Thymus (tissue), 11 donors: ENCODE measurements around the gene HIC2. TPM values are rescaled to one million over a fixed set of nuclear protein-coding genes. Genes with fewer than 3 reads are reported as not detected.
A peak's percentile ranks its signal among the peaks of the same experiment; 100 is the strongest.
"Not testable (repeated sequence)": the region's sequence is repeated elsewhere in the genome, so short reads cannot be mapped to it uniquely, and the experiment has no call there.

Source experiments
- DNase-seq, 9 donors: peaks; one replicate each; pipeline ENCODE4 v3.0.0-alpha.2; 2013; ENCODE audit warnings: low spot score in 9 of 9, low read depth in 6 of 9, missing footprints in 1 of 9
- H3K27ac ChIP-seq, 2 donors: one replicate each; pipeline ENCODE4 v1.5.1; 2013; ENCODE audit warnings: control low read depth in 1 of 2, low read depth in 1 of 2, low read length in 1 of 2, mild to moderate bottlenecking in 1 of 2, moderate library complexity in 1 of 2
- H3K27me3 ChIP-seq, 2 donors: one replicate each; pipeline ENCODE4 v1.5.1; 2013; ENCODE audit warnings: low read length in 1 of 2; ENCODE audit not compliant: control insufficient read depth in 2 of 2, insufficient read depth in 1 of 2
- H3K36me3 ChIP-seq, 2 donors: one replicate each; pipeline ENCODE4 v1.5.1; 2013; ENCODE audit warnings: low read length in 1 of 2, mild to moderate bottlenecking in 1 of 2, moderate library complexity in 1 of 2; ENCODE audit not compliant: control insufficient read depth in 2 of 2, insufficient read depth in 2 of 2
- H3K4me1 ChIP-seq, 2 donors: one replicate each; pipeline ENCODE4 v1.5.1; 2013; ENCODE audit warnings: low read length in 2 of 2; ENCODE audit not compliant: control insufficient read depth in 2 of 2, insufficient read depth in 2 of 2
- H3K4me3 ChIP-seq, 2 donors: one replicate each; pipeline ENCODE4 v1.5.1; 2013; ENCODE audit warnings: low read length in 2 of 2, control low read depth in 1 of 2, mild to moderate bottlenecking in 1 of 2
- H3K9me3 ChIP-seq, 2 donors: one replicate each; pipeline ENCODE4 v1.5.1; 2013; ENCODE audit warnings: low read length in 1 of 2, mild to moderate bottlenecking in 1 of 2; ENCODE audit not compliant: control insufficient read depth in 2 of 2, insufficient read depth in 1 of 2
- WGBS: extraction: QIAGEN DNeasy Blood & Tissue Kit; methylation state at CpG from one replicate; pipeline ENCODE4 v1.1.7; 2013; 5-methylcytosine and 5-hydroxymethylcytosine counted together
- polyA plus RNA-seq: library from polyadenylated mRNA; stranded (reverse); fragments of 200-250 nt; gene quantifications from one replicate; pipeline ENCODE4 v1.2.3, GENCODE V29; 2013
- total RNA-seq: library from RNA; stranded (reverse); fragments of 120-200 nt; gene quantifications from one replicate; pipeline ENCODE4 v1.2.4, GENCODE V29; 2013
- donor health status: healthy.

Gene HIC2
- total and polyA plus RNA-seq, 2 donors: 2.8 to 3.2 TPM

DNA sequence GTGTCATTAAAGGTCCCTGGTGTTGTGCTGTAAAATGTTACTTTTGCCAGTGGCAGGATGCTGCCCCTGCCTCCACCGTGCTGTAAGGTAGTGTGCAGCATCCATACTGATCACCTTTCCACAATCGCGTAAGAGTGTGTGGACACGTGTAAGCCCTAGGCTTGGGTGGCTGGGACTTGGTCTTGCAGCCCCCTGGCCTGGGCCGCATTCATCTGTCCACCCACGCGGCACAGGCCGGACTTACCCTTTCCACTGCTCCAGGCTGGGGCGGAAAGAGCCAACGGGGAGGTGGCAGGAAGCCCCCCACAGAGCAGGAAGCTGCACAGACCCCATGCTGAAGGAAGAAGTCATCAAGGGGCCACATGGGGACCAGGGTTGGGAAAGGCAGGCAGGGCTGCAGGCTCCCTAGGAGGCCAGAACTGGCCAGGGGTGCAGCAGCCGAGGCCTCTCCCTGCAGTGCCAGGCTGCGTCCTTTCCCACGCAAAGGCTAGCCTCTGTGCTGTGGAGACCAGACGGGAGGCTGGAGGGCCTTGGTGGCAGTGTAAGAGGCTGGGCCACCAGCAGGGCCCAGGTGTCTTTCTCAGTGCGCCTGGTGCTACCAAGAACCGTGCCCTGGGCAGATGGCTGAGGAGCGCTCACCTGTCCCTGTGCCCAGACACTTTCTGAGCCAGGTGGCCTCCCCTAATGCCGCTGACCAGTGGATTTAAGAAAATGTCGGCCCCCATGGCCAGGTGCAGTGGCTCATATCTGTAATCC, 38.3 kb downstream of the HIC2 start:
- Histone ChIP-seq H3K4me1 (no peaks in the 10 kb centered on the region), H3K27ac (no peak overlapping the region), H3K27me3 (no peaks in the 10 kb centered on the region), H3K4me3 (no peak overlapping the region), H3K9me3 (no peaks in the 10 kb centered on the region), H3K36me3 (no peaks in the 10 kb centered on the region)
- WGBS: 96% methylated on average over 19 of the region's 19 CpGs
- DNase-seq: no peak

DNA sequence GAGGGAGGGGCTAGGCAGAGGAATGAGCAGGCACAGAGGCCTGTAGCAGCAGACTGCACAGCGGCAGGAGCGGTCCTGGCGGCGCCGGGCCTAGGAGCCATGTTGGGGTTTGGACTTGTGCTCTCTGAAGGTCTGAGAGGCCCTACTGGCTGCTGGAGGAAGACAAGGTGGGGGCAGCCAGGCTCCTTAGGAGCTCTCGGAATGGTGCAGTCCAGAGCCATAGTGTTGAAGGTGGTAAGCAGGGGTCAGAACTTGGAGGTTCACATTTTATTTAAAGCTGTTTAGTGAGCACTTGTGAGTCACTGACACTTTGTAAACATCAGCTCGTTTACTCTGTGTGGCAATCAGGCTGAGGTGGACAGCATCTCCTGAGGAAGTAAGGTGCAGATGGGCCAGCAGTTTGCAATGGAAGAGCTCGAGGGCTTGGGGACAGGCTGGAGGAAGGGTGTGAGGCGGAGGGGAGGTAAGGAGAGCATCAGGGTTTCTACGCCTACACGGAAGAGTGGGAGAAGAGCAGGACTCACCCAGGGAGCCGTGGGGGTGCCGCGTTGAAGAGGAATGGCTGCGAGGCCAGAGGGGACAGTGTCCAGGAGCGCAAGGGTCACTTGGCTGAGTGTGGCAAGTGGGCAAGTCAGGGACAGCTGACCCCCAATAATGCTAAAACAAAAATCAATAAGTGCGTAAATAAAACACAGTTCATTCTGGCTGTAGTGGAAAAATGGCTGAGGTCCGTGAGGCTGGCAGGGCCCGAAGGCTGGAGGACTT, 40.0 kb downstream of the HIC2 start:
- Histone ChIP-seq H3K36me3 (no peaks in the 10 kb centered on the region), H3K4me3 (no peak overlapping the region), H3K9me3 (no peaks in the 10 kb centered on the region), H3K4me1 (no peaks in the 10 kb centered on the region), H3K27me3 (no peaks in the 10 kb centered on the region), H3K27ac (no peak overlapping the region)
- WGBS: 94% methylated on average over 19 of the region's 19 CpGs
- DNase-seq: no peak

DNA sequence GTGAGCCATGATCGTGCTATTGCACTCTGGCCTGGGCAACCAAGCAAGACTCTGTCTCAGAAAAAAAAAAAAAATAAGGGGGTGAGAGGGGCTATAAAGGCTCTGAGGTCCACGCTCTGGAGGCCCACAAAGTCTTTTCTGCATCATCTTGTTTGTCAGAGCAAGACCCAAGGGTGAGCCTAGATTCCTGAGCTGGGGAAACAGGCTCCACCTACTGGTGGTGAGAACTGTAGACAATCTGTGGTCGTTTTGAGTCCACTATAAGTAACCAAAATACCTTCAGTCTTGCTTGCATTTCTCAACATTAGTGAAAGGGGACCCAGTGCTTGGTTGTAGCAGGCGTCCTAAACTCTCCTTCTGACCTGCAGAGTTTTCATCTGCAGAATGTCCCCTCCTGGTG, 45.5 kb downstream of the HIC2 start:
- not testable (repeated sequence) for H3K9me3 ChIP-seq, H3K4me3 ChIP-seq, DNase-seq, H3K27ac ChIP-seq, H3K36me3 ChIP-seq, H3K27me3 ChIP-seq, H3K4me1 ChIP-seq
- 100% methylated on average over 1 of the region's 4 CpGs for WGBS

DNA sequence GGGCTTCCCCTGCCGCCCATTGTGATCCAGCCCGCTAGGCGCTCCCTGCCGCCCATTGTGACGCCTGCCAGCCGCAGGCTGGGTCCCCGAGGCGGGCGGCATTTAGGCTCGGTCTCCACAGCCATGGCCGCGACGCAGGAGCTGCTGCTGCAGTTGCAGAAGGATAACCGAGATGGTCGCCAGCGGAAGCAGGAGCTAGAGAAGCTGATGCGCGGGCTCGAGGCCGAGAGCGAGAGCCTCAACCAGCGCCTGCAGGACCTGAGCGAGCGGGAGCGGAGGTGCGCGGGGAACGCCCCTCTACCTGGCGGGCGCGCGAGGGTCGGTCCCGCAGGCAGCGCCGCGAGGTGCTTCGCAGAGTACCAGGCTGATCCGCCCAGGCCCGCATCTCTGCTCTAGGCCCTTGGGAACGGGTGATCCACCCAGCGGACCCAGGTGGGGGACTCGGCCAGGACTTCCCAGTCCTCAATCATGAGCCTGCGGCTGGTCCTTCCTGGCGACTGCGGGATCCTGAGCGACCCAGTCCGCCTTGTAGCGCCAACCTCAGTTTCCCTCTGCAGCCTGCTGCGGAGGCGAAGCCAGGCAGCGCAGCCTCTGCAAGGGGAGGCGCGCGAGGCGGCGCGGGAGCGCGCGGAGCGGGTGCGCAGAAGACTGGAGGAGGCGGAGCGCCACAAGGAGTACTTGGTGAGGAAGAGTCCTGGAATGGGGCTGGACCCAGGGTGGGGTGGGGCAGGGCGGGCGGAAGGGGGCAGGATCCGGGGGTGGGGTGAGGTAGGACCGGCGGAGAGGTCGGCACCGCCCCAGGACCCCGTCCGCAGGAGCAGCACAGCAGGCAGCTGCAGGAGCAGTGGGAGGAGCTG, 50.4 kb downstream of the HIC2 start, which contains the start of gene TMEM191C:
Gene TMEM191C (plus strand): TSS at position 51 of the 857 bp plus-strand sequence. CDS start 73 bp downstream, at position 124.
- 1% methylated on average over 18 of the region's 74 CpGs for WGBS

DNA sequence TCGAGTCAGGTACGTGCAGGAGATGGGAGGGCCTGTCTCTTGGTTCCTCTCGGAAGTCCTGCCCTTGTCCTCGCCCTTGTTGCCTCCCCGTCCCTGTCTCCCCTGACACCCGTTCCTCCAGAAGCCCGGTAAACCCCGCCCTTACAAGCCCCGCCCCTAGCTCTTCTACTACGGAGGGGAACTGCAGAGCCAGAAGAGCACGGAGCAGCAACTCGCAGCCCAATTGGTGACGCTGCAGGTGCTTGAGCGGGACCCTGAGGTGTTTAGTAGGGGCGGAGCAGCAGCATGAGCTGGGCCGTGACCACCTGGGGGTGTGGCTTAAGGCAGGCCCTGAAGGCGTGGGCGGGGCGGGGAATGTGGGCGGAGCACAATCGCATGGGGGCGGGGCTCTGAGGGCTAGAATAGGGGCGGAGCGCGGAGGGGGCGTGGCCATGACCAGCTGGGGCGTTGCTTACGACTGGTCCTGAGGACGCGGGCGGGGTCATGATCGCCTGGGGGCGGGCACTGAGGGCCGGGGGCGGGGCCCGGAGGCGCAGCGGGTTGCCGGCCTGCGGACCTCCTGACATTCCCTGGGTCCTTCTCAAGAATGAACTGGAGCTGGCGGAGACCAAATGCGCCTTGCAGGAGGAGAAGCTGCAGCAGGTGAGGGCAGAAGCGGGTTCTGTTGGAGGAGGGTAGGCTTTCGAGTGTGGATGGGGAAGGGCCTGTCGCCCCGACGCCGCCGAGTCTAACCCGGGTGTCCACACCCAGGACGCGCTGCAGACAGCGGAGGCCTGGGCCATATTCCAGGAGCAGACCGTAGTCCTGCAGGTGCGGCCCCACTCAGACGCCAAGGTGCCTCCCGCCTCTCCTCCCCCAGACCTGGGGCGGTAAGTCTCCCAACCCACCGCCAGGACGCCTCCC, 51.3 kb downstream of the HIC2 start:
- peak; percentile 43 to 91 (median 78) for DNase-seq

More for the DNA sequence above, 50.4 kb downstream of the HIC2 start, which contains the start of gene TMEM191C:
- H3K36me3 ChIP-seq, DNase-seq, H3K27me3 ChIP-seq, H3K4me1 ChIP-seq, H3K9me3 ChIP-seq: not testable (repeated sequence)
- Histone ChIP-seq H3K27ac (peak within 1 kb of the TSS; percentile 60 to 82), H3K4me3 (peak within 1 kb of the TSS; percentile 18 to 35)

DNA sequence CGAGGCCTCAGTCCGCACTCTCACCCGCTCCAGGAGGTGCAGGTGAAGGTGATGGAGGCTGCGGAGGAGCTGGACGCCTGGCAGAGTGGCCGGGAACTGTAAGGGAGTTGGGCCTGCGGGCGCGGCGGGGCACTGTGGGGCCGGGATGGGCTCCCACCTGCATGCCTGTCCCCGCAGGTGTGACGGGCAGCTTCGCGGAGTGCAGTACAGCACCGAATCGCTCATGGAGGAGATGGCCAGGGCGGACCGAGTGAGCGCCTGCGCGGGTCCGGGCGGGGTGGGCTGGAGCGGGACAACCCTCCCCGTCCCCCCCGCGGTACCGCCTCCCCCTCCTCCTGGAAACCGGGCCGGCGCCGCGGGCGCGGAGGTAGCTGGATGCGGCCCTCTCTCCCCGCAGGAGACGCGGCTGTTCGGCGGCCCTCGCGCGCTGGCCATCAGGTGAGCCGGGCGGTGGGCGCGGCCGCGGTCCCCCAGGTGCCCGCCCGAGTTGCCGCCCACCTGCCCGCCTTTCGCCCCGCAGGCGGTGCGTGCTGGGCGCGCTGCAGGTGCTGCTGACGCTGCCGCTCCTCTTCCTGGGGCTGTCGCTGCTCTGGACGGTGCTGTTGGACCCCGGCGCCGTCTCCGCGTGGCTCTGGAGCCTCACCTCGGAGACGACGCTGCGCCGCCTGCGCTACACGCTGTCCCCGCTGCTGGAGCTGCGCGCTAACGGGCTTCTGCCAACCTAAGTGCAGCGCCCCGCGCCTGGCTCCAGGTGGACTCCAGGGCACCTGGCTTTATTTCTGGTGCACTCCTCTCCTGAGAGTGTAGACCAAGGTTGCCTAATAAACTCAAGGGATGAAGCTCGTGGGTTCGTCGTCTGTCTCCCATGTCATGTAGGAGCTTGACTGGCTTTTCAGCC, 52.2 kb downstream of the HIC2 start:
- not testable (repeated sequence) for H3K27me3 ChIP-seq, H3K9me3 ChIP-seq, H3K4me3 ChIP-seq, H3K27ac ChIP-seq, H3K4me1 ChIP-seq, DNase-seq, H3K36me3 ChIP-seq
- 11% methylated on average over 47 of the region's 87 CpGs for WGBS

More for the DNA sequence above, 51.3 kb downstream of the HIC2 start:
- WGBS: 0% methylated on average over 11 of the region's 60 CpGs
- H3K36me3 ChIP-seq, H3K4me1 ChIP-seq, H3K9me3 ChIP-seq, H3K27me3 ChIP-seq: not testable (repeated sequence)
- Histone ChIP-seq H3K4me3 (peak overlapping the region; percentile 18 to 35), H3K27ac (peak overlapping the region; percentile 60 to 82)

DNA sequence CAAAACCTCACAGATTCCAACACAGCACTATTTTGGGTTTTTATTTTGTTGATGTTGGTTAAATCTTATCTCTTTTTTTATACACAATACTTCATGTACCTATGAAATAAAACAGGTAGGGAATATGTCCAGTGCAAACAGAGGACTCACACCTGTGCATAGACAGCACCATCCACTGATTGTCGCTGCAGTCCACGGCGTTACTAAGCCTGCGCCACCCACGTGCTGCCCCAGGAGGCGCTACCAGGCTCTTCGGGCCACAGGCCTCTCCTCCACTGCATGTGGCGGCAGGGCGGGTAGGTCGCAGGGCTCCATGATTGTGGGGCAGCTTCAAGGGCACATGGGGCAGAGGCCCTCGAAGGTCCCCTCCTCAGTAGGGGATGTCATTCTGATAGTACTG, 55.8 kb downstream of the HIC2 start:
- not testable (repeated sequence) for DNase-seq, H3K4me3 ChIP-seq, H3K4me1 ChIP-seq, H3K27me3 ChIP-seq, H3K9me3 ChIP-seq, H3K36me3 ChIP-seq, H3K27ac ChIP-seq
- WGBS: no CpG with 5 or more reads among the region's 11 CpGs

DNA sequence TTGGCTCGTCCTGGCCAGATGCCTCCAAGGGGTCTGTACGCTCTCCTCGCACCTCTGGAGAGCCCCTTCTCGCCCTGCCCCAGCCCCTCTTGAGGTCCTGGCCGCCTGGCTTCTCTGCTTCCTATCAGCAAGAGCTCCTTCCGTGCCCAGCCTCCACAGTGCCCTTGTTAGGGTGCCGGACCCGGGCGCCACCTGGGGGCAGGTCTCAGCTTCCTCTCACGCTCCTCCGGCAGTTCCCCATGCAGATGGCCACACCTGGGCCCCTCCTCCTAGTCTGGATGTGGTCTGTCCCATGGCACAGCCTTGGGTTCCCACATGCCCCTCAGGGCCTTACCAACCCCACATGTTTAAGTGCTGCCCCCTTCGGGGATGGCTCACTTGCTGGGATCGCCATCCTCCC, 56.5 kb downstream of the HIC2 start:
- not testable (repeated sequence) for H3K27ac ChIP-seq, H3K27me3 ChIP-seq, H3K4me3 ChIP-seq, DNase-seq, H3K36me3 ChIP-seq, H3K9me3 ChIP-seq, H3K4me1 ChIP-seq
- 88% methylated on average over 1 of the region's 13 CpGs for WGBS
